ENCODE results near the gene TSPAN5.

- TF ChIP-seq ZFP30 (CRISPR knock-in tag; IDR thresholded peaks at IDR 0.05) (no peak), POU6F1 (CRISPR knock-in tag; IDR thresholded peaks at IDR 0.05; ENCODE audit: borderline replicate concordance, low read depth) (no peak), ISL1 (CRISPR knock-in tag; IDR thresholded peaks at IDR 0.05) (no peak), PATZ1 (CRISPR knock-in tag; IDR thresholded peaks at IDR 0.05; ENCODE audit: borderline replicate concordance) (no peak), GLIS3 (CRISPR knock-in tag; IDR thresholded peaks at IDR 0.05) (no peak), ARNTL (CRISPR knock-in tag; IDR thresholded peaks at IDR 0.05; ENCODE audit: borderline replicate concordance, low read depth) (no peak)
Measured at GRCh38 chr4:98648602-98649001, 9.8 kb downstream of the TSPAN5 start.

All from SK-N-SH treated with all-trans-retinoic acid at 6 μM for 48 hours (cell line).